ENCODE results near the gene RGSL1. TPM values are rescaled to one million over a fixed set of nuclear protein-coding genes. Genes with fewer than 3 reads are reported as not detected.

RGSL1 gene
- total RNA-seq, 1 donor, result not detected

- H3K27me3 ChIP-seq (ENCODE audit: insufficient read depth, low read length), result no peaks in the 10 kb centered on the region
- H3K4me1 ChIP-seq (ENCODE audit: insufficient read depth, low read length), result peaks cover 30% of the 10 kb centered on the region
- H3K9me3 ChIP-seq (ENCODE audit: low read depth, low read length), result no peaks in the 10 kb centered on the region
- H3K4me3 ChIP-seq (ENCODE audit: low read length), result no peak overlapping the region
Observed at GRCh38 chr1:182580736-182581135, 130.8 kb downstream of the RGSL1 start.

GRCh38 chr1:182584746-182585145 is 134.8 kb downstream of the RGSL1 start:
- no peaks in the 10 kb centered on the region for H3K9me3 ChIP-seq (ENCODE audit: low read depth, low read length)
- H3K27me3 ChIP-seq (ENCODE audit: insufficient read depth, low read length), result no peaks in the 10 kb centered on the region
- peaks cover 47% of the 10 kb centered on the region for H3K4me1 ChIP-seq (ENCODE audit: insufficient read depth, low read length)
- H3K4me3 ChIP-seq (ENCODE audit: low read length), result no peak overlapping the region

GRCh38 chr1:182586380-182586779 is 136.4 kb downstream of the RGSL1 start:
- Histone ChIP-seq H3K4me1 (ENCODE audit: insufficient read depth, low read length) (peaks cover 47% of the 10 kb centered on the region), H3K4me3 (ENCODE audit: low read length) (no peak overlapping the region), H3K9me3 (ENCODE audit: low read depth, low read length) (no peaks in the 10 kb centered on the region), H3K27me3 (ENCODE audit: insufficient read depth, low read length) (no peaks in the 10 kb centered on the region)

- Histone ChIP-seq H3K4me1 (ENCODE audit: insufficient read depth, low read length) (peaks cover 47% of the 10 kb centered on the region), H3K9me3 (ENCODE audit: low read depth, low read length) (no peaks in the 10 kb centered on the region), H3K4me3 (ENCODE audit: low read length) (no peak overlapping the region), H3K27me3 (ENCODE audit: insufficient read depth, low read length) (no peaks in the 10 kb centered on the region)
Observed at GRCh38 chr1:182587093-182587492, 137.1 kb downstream of the RGSL1 start.

- H3K4me3 ChIP-seq (ENCODE audit: low read length), result peak overlapping the region; percentile 93
- H3K9me3 ChIP-seq (ENCODE audit: low read depth, low read length), result no peaks in the 10 kb centered on the region
- H3K4me1 ChIP-seq (ENCODE audit: insufficient read depth, low read length), result peaks cover 44% of the 10 kb centered on the region
- no peaks in the 10 kb centered on the region for H3K27me3 ChIP-seq (ENCODE audit: insufficient read depth, low read length)
Observed at GRCh38 chr1:182587666-182588499, 137.9 kb downstream of the RGSL1 start.

GRCh38 chr1:182588500-182589396 is 138.8 kb downstream of the RGSL1 start, which contains the start of gene RNASEL:
Gene RNASEL (minus strand): TSS chr1:182589256. CDS start chr1:182586806, 2,450 bp downstream.
- Histone ChIP-seq H3K27me3 (ENCODE audit: insufficient read depth, low read length) (no peaks in the 10 kb centered on the region), H3K4me3 (ENCODE audit: low read length) (peak within 1 kb of the TSS; percentile 93), H3K4me1 (ENCODE audit: insufficient read depth, low read length) (peaks cover 43% of the 10 kb centered on the region), H3K9me3 (ENCODE audit: low read depth, low read length) (no peaks in the 10 kb centered on the region)

- no peaks in the 10 kb centered on the region for H3K27me3 ChIP-seq (ENCODE audit: insufficient read depth, low read length)
- no peak overlapping the region for H3K4me3 ChIP-seq (ENCODE audit: low read length)
- H3K9me3 ChIP-seq (ENCODE audit: low read depth, low read length), result no peaks in the 10 kb centered on the region
- H3K4me1 ChIP-seq (ENCODE audit: insufficient read depth, low read length), result peaks cover 39% of the 10 kb centered on the region
Observed at GRCh38 chr1:182589520-182589919, 139.6 kb downstream of the RGSL1 start.

- Histone ChIP-seq H3K4me1 (ENCODE audit: insufficient read depth, low read length) (peaks cover 39% of the 10 kb centered on the region), H3K9me3 (ENCODE audit: low read depth, low read length) (no peaks in the 10 kb centered on the region), H3K4me3 (ENCODE audit: low read length) (no peak overlapping the region), H3K27me3 (ENCODE audit: insufficient read depth, low read length) (no peaks in the 10 kb centered on the region)
Observed at GRCh38 chr1:182589931-182590330, 140.0 kb downstream of the RGSL1 start.

- Histone ChIP-seq H3K9me3 (ENCODE audit: low read depth, low read length) (no peaks in the 10 kb centered on the region), H3K4me3 (ENCODE audit: low read length) (no peak overlapping the region), H3K27me3 (ENCODE audit: insufficient read depth, low read length) (no peaks in the 10 kb centered on the region), H3K4me1 (ENCODE audit: insufficient read depth, low read length) (peaks cover 17% of the 10 kb centered on the region)
Observed at GRCh38 chr1:182595641-182596240, 145.8 kb downstream of the RGSL1 start.

- no peaks in the 10 kb centered on the region for H3K27me3 ChIP-seq (ENCODE audit: insufficient read depth, low read length)
- H3K4me3 ChIP-seq (ENCODE audit: low read length), result no peak overlapping the region
- H3K4me1 ChIP-seq (ENCODE audit: insufficient read depth, low read length), result peaks cover 17% of the 10 kb centered on the region
- no peaks in the 10 kb centered on the region for H3K9me3 ChIP-seq (ENCODE audit: low read depth, low read length)
Observed at GRCh38 chr1:182596934-182597333, 147.0 kb downstream of the RGSL1 start.

GRCh38 chr1:182598296-182598695 is 148.3 kb downstream of the RGSL1 start:
- Histone ChIP-seq H3K9me3 (ENCODE audit: low read depth, low read length) (no peaks in the 10 kb centered on the region), H3K4me1 (ENCODE audit: insufficient read depth, low read length) (peaks cover 19% of the 10 kb centered on the region), H3K27me3 (ENCODE audit: insufficient read depth, low read length) (peaks cover 6% of the 10 kb centered on the region), H3K4me3 (ENCODE audit: low read length) (no peak overlapping the region)

- Histone ChIP-seq H3K9me3 (ENCODE audit: low read depth, low read length) (no peaks in the 10 kb centered on the region), H3K4me3 (ENCODE audit: low read length) (no peak overlapping the region), H3K27me3 (ENCODE audit: insufficient read depth, low read length) (peaks cover 10% of the 10 kb centered on the region), H3K4me1 (ENCODE audit: insufficient read depth, low read length) (peaks cover 22% of the 10 kb centered on the region)
Observed at GRCh38 chr1:182599339-182599738, 149.4 kb downstream of the RGSL1 start.

- Histone ChIP-seq H3K4me3 (ENCODE audit: low read length) (no peak overlapping the region), H3K4me1 (ENCODE audit: insufficient read depth, low read length) (peaks cover 21% of the 10 kb centered on the region), H3K9me3 (ENCODE audit: low read depth, low read length) (no peaks in the 10 kb centered on the region), H3K27me3 (ENCODE audit: insufficient read depth, low read length) (peaks cover 13% of the 10 kb centered on the region)
Observed at GRCh38 chr1:182600036-182600713, 150.2 kb downstream of the RGSL1 start.

GRCh38 chr1:182600745-182601415 is 150.9 kb downstream of the RGSL1 start:
- Histone ChIP-seq H3K27me3 (ENCODE audit: insufficient read depth, low read length) (peaks cover 17% of the 10 kb centered on the region), H3K4me3 (ENCODE audit: low read length) (no peak overlapping the region), H3K4me1 (ENCODE audit: insufficient read depth, low read length) (peaks cover 20% of the 10 kb centered on the region), H3K9me3 (ENCODE audit: low read depth, low read length) (no peaks in the 10 kb centered on the region)

All from mononuclear cell (primary cell).